NOMO-1 treated with DMSO at 0.1 percent for 48 hours (cell line): Measurements from ENCODE around the gene LCE2A.
"Not testable (repeated sequence)": the region's sequence is repeated elsewhere in the genome, so short reads cannot be mapped to it uniquely, and the experiment has no call there.

Source experiments
- DNase-seq: peaks from one replicate; lab custom pipeline; 2025; ENCODE audit not compliant: unreplicated experiment; lab: John Stamatoyannopoulos, UW

Gene LCE2A, protein sequence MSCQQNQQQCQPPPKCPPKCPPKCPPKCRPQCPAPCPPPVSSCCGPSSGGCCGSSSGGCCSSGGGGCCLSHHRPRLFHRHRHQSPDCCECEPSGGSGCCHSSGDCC

DNA sequence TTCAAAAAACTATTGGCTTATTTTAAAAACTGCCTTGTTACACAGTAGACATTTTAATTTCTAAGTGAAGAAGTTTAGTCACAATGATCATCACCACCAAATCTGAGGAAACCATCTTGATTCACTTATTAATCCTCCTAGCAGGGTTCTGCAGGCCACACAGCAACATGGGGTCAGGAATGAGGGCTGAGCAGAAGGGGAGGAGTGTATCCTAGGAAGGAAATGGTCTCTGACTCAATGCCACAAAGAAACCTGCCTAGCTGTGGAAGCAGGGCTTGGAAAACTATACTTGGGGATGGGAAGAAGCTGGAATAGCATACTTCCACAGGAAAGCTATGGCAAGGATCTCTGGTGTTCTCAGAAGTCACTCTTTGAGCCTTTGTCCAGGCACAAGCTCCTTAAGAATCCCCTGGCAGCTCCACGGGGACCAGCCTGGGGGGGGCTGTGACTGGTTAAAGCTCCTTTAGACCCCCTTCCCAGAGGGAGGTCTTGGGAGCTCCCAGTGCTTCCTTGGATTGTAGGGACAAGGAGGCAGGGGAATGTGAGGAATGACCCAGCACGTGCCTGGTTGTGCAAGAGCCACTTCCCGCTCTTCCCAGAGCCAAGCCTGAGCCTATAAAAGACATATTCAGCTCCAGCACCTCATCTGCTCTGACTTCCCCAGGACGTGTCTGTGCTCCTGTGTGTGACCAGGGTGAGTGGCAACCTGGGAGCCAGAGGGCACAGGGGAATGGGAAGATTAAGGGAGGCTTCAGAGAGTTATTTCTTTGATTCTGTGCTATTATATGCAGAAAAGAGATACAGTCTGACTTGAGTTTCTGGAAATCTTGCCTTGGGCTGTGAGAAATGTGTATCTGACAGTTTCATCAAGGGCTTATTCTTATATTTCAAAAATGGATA lies at the start of gene LCE2A:
LCE2A (plus strand) TSS at position 645 of the 900 bp plus-strand sequence. CDS start 557 bp downstream, outside the sequence.
- no peak for DNase-seq

DNA sequence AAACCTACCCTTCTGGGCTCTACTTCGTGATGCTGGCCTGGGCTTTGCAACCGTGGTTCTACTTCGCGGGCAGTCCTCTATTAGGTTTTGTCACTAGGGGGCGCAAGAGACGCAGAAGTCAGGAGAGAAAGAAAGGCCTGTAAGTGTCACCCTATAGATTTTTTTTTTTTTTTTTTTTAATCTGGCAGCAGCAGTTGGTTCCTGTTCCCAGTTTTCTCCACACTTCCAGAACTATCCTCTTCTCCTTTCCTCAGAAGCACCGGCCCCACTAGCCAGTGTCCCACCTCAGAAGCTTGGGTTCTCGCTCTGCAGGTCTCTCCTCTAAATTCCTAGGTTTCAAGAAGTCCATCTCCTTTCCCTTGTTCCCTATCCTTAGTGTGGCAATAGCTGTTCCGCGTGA lies 44.0 kb upstream of the LCE2A start:
- peak; percentile 39 for DNase-seq

DNA sequence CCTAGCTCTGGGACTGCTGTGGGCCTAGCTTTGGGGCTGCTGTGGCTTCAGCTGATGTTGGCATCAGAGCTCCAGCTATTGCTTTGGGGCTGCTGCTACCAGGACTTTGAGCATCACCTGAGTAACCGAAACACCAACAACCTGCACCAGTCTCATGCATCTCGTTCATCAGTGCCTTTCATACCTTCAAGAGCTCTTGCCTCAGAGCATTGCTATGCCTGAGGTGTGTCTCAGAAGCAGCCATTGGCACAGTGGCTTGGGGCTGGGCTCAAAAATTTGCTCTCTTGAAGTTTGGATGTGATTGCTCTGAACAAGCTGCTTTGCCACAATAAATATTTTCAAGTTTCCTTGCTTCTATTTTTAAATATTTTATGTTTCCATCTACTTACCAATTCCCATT lies 41.7 kb upstream of the LCE2A start:
- DNase-seq: no peak

DNA sequence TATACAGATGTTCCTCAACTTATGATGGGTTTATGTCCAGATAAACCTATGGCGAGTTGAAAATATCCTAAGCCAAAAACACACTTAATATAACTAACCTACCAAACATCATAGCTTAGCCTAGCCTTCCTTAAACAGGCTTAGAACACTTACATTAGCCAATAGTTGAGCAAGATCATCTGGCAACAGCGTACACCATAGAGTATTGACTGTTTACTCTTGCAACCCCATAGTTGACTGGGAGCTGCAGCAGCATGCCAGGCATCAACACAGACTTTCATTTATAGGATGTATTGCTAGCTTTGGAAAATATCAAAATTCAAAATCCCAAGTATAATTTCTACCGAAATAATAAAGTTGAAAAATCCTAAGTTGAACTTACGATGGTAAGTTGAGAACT lies 40.5 kb upstream of the LCE2A start:
- DNase-seq: no peak

DNA sequence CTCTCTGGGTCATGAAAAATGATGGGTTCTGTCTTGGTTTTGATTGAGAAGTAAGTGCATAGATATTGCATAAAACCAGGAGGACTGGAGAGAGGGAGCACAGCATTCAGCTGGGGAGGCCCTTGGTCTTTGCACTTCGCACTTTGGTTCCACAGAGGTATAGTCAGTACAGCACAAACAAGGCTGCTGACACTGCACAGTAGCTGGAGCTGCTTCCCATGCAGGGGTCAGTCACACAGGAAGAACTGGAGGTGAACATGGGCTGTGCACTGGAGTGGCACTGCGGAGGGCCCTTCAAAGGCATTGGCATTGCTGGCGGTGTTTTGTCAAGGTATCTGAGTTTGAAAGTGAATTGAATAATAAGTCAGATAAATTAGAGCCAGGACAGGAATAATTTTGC lies 39.5 kb upstream of the LCE2A start:
- DNase-seq: no peak

DNA sequence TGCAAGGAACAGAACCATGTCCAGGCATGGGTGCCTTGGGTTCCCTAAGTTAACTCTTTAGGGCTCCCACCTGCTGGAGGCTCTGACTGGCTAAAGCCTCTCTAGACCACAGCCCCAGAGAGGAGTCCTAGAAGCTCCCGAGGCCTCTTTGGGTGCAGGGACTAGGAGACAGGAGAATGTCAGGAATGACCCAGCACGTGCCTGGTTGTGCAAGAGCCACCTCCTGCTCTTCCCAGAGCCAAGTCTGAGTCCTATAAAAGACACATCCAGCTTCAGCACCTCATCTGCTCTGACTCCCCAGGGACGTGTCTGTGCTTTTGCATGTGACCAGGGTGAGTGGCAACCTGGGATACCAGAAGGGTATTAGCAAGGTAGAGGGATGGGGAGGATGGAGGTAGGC lies 35.0 kb upstream of the LCE2A start, which contains the start of gene LCE2D:
LCE2D (plus strand) TSS at position 283 of the 400 bp plus-strand sequence. CDS start 726 bp downstream, outside the sequence.
- DNase-seq: no peak

DNA sequence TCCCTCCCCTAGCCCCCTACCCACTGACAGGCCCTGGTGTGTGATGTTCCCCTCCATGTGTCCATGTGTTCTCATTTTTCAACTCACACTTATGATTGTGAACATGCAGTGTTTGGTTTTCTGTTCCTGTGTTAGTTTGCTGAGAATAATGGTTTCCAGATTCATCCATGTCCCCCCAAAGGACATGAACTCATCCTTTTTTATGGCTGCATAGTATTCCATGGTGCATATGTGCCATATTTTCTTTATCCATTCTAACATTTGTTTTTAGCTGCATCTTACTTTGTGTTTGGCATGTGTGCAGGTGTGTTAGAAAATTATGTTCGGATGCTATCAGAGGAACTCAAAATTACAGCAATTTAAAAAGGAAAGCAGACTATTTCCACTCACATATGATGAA lies 32.0 kb upstream of the LCE2A start:
- not testable (repeated sequence) for DNase-seq

DNA sequence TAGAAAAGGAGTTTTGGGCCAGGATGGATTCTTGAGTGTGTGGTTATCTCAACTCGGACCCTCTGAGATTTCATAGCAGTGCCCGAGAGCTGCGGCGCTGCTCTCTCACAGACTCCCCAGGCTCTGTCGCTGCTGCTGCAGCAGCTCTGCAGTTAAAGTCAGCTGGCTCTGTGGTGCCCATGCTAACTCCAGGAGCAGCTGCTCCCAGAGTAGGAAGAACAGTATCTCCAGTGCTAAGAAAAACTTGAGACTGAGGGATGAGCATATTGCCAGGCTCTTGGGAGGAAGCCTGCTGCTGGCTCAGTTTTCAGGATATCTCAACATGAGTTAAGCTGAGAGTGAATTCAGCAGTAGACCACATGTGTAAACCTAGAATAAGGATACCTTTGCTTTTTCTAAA lies 30.5 kb upstream of the LCE2A start:
- no peak for DNase-seq

DNA sequence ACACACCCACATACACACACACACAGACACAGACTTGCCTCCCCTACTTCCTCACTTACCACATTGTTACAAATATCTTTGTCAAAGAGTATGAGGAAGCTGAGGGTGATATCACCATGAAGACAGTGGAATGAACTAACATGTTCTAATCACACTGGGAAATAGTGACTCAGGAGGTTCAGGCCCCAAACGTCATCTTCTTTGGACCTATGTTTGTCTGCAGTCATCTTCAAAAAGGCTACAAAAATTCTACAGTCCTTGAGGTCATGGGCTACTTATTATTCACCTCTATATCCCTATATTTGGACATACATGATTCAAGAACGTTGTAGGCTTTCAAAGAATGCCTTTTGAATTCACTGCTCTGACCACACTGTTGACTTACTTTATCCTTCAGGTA lies 25.1 kb upstream of the LCE2A start:
- no peak for DNase-seq

DNA sequence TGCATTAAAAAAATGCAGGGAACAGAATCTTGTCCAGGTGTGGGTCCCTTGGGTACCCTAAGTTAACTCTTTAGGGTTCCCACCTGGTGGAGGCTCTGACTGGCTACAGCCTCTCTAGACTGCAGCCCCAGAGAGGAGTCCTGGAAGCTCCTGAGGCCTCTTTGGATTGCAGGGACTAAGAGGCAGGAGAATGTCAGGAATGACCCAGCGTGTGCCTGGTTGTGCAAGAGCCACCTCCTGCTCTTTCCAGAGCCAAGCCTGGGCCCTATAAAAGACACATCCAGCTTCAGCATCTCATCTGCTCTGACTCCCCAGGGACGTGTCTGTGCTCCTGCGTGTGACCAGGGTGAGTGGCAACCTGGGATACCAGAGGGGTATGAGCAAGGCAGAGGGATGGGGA lies 23.2 kb upstream of the LCE2A start, which contains the start of gene LCE2C:
LCE2C (plus strand) TSS at position 297 of the 400 bp plus-strand sequence. CDS start 737 bp downstream, outside the sequence.
- not testable (repeated sequence) for DNase-seq

DNA sequence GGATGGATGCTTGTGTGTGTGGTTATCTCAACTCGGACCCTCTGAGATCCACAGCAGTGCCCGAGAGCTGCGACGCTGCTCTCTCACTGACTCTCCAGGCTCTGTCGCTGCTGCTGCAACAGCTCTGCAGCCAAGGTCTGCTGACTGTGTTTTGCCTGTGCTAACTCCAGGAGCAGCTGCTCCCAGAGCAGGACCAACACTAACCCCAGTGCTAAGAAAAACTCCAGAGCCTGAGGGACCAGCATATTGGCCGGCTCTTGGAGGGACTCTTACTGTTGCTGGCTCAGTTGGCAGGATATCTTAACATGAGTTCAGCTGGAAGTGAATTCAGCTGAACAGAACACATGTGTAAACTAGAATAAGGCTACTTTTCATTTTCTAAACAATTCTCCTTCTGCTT lies 18.7 kb upstream of the LCE2A start:
- no peak for DNase-seq

DNA sequence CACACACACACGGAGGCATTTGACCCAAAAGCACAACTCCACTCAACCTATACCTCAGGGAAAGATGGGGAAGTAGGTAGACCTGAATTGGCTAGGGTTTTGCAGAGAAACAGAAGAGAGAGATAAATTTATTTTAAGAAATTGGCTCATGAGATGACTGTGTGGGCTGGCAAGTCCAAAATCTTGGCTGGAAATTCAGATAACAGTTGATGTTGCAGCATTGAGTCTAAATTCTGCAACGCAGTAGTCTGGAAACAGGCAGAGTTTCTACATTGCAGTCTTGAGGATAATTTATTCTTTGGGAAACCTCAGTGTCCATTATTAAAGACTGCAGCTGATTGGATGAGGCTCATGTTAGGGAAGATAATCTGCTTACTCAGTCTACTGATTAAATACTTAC lies 16.5 kb upstream of the LCE2A start:
- DNase-seq: no peak

DNA sequence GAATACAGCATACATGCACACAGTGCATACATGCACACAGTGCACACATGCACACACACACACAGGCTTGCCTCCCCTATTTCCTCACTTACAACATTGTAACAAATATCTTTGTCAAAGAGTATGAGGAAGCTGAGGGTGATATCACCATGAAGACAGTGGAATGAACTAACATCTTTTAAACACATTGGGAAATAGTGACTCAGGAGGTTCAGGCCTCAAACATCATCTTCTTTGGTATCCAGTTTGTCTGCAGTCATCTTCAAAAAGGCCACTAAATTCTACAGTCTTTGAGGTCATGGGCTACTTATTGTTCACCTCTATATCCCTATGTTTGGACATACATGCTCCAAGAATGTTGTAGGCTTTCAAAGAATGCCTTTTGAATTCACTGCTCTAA lies 14.3 kb upstream of the LCE2A start:
- DNase-seq: no peak

DNA sequence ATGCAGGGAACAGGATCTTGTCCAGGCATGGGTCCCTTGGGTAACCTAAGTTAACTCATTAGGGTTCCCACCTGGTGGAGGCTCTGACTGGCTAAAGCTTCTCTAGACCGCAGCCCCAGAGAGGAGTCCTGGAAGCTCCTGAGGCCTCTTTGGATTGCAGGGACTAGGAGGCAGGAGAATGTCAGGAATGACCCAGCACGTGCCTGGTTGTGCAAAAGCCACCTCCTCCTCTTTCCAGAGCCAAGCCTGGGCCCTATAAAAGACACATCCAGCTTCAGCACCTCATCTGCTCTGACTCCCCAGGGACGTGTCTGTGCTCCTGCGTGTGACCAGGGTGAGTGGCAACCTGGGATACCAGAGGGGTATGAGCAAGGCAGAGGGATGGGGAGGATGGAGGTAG lies 12.3 kb upstream of the LCE2A start, which contains the start of gene LCE2B:
LCE2B (plus strand) TSS at position 301 of the 400 bp plus-strand sequence. CDS start 721 bp downstream, outside the sequence.
- not testable (repeated sequence) for DNase-seq

DNA sequence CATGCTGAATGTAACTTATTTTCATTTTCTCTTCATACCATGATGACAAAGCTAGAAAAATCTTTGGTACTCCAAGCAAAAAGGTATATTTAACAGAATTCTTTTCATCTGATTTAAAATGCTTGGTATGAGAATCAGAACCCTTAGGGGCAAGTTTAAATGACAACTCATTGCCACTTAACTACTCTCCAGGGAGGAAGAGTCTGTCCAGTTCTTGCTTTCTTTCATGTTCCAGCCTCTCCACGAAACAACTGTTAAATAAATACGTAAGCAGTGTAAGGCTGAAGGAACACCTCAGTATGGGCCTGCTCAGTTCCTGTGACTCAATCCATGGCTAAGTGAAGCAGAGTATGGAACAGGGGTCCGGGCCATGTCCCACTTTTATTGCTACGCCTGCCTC lies 1.6 kb downstream of the LCE2A start:
- DNase-seq: no peak

DNA sequence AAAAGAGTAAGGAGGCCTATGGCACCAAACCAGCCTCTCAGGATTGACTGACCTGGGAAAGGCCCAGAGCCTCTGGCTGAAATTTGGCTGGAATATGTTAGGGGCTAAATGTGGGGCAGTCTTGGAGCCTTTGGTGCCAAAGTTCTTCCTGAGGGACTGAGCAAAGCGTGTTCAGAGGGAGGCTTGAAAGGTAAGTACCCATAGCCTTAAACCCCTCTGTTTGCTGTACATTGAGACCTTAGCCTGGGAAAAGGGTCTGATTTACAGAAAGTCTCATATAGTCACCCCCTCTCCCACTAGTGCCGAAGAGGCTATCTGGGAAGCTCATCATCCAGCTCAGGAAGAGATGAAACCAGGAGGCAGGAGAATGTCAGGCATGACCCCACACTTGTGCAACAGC lies 9.7 kb downstream of the LCE2A start, which contains the start of gene LCE4A:
LCE4A (plus strand) TSS at position 301 of the 400 bp plus-strand sequence. CDS start 916 bp downstream, outside the sequence.
- DNase-seq: no peak

DNA sequence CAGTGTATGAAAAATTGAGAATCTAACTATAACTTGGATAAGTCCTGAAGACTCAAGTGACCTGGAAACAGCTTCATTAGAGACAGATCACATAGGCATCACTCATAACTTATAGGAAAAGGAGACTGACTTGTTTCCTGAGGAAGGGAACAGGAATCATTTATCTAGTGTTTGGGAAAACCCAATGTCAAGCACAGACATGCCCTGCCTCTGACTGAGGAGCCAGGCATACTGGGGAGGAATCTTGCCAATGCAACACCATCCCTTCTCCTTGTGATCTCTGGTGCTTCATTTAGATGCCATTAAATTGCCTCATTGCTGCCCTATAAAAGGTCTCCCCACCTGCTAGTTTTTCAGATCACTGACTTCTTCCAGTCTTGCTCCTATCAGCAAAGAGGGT lies 20.1 kb downstream of the LCE2A start:
- no peak for DNase-seq

DNA sequence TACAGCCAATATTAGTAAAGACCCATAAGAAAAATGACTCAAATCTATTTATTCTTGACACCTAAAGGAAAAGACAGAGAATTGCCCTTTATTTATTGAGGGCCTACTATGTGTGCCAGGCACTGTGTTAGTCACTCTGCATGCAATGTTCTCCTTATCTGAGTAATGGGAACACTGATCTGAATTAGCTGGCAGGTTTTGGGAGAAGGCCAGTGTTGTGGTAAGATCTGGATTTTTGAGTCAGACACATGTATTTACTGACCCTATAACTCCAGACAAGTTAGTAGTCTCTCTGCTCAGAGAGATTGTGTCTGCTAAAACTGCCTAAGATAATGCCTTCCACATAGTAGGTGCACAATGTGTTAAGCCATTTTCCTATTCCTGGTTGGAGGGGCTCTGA lies 27.1 kb downstream of the LCE2A start:
- DNase-seq: no peak

DNA sequence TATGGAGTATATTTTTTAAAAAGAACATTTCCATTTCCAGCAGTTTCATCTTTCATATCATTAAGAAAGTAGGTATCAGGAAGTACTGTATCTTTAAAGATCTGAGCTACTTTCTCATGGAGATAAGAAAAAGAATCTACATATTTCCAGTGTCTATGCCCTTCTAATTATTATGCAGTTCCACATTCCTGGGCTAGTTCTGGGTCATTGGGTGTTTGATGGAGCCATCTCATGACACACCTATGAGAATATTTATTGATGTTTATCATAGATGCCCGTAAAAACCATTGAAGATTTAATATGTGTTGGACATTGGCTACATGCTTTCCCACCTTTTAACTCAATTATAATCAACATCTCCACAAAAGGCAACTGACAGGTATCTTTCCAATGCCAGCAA lies 30.8 kb downstream of the LCE2A start:
- DNase-seq: no peak

DNA sequence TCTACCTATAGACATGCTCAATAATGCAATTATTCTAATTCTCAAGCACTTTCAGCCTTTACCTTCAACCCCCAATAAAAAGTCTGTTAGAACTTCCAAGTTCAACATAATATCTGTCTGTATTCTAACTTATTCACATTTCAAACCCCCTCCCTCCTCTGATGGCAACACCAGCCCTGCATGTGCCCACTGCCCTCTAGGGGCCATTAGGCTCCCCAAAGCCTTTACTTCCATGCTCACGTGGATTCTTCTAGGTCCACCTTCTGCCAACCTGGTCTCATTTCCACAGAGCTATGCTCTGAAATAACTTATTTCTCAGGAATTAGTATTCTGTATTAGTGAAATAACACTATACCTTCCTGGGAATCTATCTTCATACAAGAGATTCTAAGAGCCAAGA lies 37.5 kb downstream of the LCE2A start:
- DNase-seq: no peak

DNA sequence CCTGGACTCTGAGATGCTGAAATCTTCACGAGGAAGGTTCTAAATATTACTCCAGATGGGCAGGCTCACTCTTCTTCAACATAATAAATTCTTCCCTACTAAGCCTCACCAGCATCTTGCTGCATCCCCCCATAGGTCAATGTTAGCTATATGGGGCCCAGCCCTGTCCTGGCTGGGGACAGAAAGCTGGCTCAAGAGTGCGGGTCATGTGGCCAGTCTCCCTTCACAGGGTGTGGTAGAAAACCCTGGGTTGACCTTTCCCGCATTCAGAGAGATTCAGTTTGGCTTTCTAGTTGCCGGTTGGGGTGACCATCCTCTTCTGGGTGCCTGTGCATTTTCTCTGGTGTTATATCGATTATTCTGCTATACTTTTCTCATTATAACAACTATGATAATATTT lies 39.9 kb downstream of the LCE2A start:
- DNase-seq: no peak

DNA sequence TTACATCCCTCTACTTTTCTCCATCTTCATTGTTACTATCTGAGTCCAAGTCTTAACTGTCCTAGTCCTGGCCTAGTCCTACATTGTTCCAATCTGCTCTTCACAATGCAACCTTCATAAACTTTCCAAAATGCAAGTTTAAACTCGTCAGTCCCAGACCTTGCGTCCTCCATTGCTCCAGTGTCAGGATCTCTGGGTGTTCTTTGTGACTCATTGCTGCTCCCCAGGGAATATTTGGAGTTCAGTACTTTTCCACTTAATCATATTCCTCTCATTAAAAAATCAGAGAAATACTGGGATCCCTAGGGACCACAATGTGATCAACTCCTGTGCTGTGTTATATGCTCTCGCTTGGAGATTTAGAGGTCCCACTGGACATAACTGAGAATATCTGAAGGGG lies 41.7 kb downstream of the LCE2A start:
- no peak for DNase-seq
